ENCODE data around the gene INO80B. TPM values are rescaled to one million over a fixed set of nuclear protein-coding genes. Genes with fewer than 3 reads are reported as not detected.
"Not testable (repeated sequence)": the region's sequence is repeated elsewhere in the genome, so short reads cannot be mapped to it uniquely, and the experiment has no call there.

Gene INO80B
- total RNA-seq, 4 donors from 2014 or later, result 28.5 to 63.3 (median 48.0) TPM

GRCh38 chr2:74439803-74440377, 15.0 kb upstream of the INO80B start:
- H3K27me3 ChIP-seq, result peaks cover 0 to 5% of the 10 kb centered on the region in 2 donors
- TF ChIP-seq, protein P1, sequence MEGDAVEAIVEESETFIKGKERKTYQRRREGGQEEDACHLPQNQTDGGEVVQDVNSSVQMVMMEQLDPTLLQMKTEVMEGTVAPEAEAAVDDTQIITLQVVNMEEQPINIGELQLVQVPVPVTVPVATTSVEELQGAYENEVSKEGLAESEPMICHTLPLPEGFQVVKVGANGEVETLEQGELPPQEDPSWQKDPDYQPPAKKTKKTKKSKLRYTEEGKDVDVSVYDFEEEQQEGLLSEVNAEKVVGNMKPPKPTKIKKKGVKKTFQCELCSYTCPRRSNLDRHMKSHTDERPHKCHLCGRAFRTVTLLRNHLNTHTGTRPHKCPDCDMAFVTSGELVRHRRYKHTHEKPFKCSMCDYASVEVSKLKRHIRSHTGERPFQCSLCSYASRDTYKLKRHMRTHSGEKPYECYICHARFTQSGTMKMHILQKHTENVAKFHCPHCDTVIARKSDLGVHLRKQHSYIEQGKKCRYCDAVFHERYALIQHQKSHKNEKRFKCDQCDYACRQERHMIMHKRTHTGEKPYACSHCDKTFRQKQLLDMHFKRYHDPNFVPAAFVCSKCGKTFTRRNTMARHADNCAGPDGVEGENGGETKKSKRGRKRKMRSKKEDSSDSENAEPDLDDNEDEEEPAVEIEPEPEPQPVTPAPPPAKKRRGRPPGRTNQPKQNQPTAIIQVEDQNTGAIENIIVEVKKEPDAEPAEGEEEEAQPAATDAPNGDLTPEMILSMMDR (IDR thresholded peaks at IDR 0.05), result no peak
- TF ChIP-seq POLR2A (IDR thresholded peaks at IDR 0.05), result no peak
- H3K36me3 ChIP-seq, result no peaks in the 10 kb centered on the region
- intact Hi-C loops (cut with DNase I; ENCODE audit: low total_unique reads), result no loop called here
- peak overlapping the region; percentile 73 to 82 for H3K27ac ChIP-seq
- H3K4me3 ChIP-seq, result peak overlapping the region; percentile 39 to 45
- H3K9me3 ChIP-seq, result no peaks in the 10 kb centered on the region
- H3K4me1 ChIP-seq, result peaks cover 0 to 9% of the 10 kb centered on the region in 2 donors
- peak in 1 of 2 donors; percentile 57 for DNase-seq

DNA sequence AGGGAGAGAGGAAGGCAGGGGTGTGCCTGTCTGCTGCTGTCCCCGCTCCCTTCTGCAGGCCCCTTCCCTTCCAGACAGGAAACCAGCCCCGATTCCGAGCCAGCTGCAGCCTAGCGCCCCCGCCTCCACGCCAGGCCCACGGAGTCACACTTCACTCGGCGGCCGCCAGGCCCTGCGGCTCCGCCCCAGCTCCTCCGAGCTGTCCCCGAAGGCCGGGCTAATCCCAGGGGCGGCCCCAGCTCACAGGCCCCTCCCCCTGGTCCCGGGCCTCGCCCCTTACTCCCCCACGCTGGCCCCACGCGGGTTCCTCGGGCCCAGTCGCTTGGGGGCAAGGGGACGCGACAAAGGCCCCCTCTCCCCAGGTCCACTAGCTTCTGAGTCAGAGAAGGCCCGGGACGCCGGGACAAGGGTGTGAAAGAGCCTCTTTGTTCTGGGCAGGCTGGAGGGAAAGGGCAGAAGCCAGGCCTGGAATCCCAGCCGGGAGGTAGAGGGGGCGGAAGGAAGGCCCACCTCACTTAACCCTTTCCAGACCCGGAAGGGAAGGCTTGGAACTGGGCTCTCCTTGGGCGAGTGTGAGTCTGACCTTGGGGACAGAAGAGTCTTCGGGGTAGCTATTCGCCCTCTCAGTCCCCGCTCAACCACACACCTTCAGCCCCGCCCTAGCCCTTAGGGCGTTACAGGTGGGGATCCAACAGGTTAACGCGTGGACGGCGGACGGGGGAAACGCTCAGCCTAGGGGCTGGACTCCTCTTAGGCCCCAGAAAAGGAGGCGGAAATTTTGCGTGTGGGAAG, 14.3 kb upstream of the INO80B start:
- Histone ChIP-seq H3K4me1 (peaks cover 0 to 9% of the 10 kb centered on the region in 2 donors), H3K27ac (peak overlapping the region; percentile 73 to 82), H3K4me3 (peak overlapping the region; percentile 39 to 45), H3K9me3 (no peaks in the 10 kb centered on the region), H3K36me3 (no peaks in the 10 kb centered on the region), H3K27me3 (peaks cover 0 to 5% of the 10 kb centered on the region in 2 donors)
- intact Hi-C loops (cut with DNase I; ENCODE audit: low total_unique reads), result no loop called here
- TF ChIP-seq POLR2A (IDR thresholded peaks at IDR 0.05), result peak; percentile 46 to 50
- TF ChIP-seq, protein P1 (IDR thresholded peaks at IDR 0.05), result peak in 3 of 4 experiments; percentile 16 to 58 (median 43)
- peak; percentile 58 to 82 for DNase-seq

GRCh38 chr2:74441170-74441689, 13.7 kb upstream of the INO80B start:
- H3K4me1 ChIP-seq, result peaks cover 0 to 9% of the 10 kb centered on the region in 2 donors
- H3K27me3 ChIP-seq, result peaks cover 0 to 5% of the 10 kb centered on the region in 2 donors
- no peaks in the 10 kb centered on the region for H3K9me3 ChIP-seq
- no peaks in the 10 kb centered on the region for H3K36me3 ChIP-seq
- intact Hi-C loops (cut with DNase I; ENCODE audit: low total_unique reads), result no loop called here
- no peak for DNase-seq
- H3K4me3 ChIP-seq, result peak overlapping the region; percentile 39 to 45
- TF ChIP-seq, protein P1 (IDR thresholded peaks at IDR 0.05), result no peak
- TF ChIP-seq POLR2A (IDR thresholded peaks at IDR 0.05), result no peak
- H3K27ac ChIP-seq, result peak overlapping the region; percentile 73 to 82

- TF ChIP-seq, protein P1 (IDR thresholded peaks at IDR 0.05), result no peak
- TF ChIP-seq POLR2A (IDR thresholded peaks at IDR 0.05), result peak in 1 of 2 donors; percentile 36
- H3K27me3 ChIP-seq, result peaks cover 0 to 5% of the 10 kb centered on the region in 2 donors
- peak within 1 kb of the TSS; percentile 39 to 45 for H3K4me3 ChIP-seq
- no peaks in the 10 kb centered on the region for H3K36me3 ChIP-seq
- peaks cover 0 to 9% of the 10 kb centered on the region in 2 donors for H3K4me1 ChIP-seq
- intact Hi-C loops (cut with DNase I; ENCODE audit: low total_unique reads), result no loop called here
- no peaks in the 10 kb centered on the region for H3K9me3 ChIP-seq
- no peak for DNase-seq
- H3K27ac ChIP-seq, result peak within 1 kb of the TSS; percentile 73 to 82
Measured at GRCh38 chr2:74441690-74442482, 13.0 kb upstream of the INO80B start, which contains the start of gene RTKN. Gene RTKN, minus strand, starts transcription at chr2:74441937. Its CDS starts 121 bp downstream, at chr2:74441816.

DNA sequence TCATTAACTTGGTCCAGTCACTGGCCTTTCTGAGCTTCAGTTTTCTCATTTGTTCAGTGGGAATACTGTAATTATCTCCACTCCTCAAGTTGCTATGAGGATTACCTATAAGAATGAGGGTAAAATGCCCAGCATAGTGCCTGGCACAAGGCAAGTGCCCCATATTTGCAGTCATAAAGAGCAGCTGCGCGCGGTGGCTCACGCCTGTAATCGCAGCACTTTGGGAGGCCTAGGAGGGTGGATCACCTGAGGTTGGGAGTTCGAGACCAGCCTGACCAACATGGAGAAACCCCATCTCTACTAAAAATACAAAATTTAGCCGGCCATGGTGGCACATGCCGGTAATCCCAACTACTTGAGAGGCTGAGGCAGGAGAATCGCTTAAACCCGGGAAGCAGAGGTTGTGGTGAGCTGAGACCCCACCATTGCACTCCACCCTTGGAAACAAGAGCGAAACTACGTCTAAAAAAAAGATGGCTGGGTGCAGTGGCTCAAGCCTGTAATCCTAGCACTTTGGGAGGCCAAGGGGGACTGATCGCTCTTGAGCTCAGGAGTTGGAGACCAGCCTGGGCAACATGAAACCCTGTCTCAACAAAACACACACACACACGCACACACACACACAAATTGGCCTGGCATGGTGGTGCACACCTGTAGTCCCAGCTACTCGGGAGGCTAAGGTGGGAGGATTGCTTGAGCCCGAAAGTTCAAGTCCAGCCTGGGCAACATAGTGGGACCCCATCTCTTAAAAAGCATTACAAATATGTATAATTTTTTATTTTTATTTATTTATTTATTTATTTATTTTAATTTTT, 12.2 kb upstream of the INO80B start:
- DNase-seq; H3K4me1 ChIP-seq; intact Hi-C loops (cut with DNase I; ENCODE audit: low total_unique reads); H3K27me3 ChIP-seq; H3K36me3 ChIP-seq; H3K4me3 ChIP-seq; H3K27ac ChIP-seq; H3K9me3 ChIP-seq: not testable (repeated sequence)

Measured in uterus (tissue), 4 donors.